Measurements from ENCODE around the gene MGMT.

- no peak for TF ChIP-seq CTCF (IDR thresholded peaks at IDR 0.05)
- TF ChIP-seq EP300 (IDR thresholded peaks at IDR 0.05): no peak
- no peak for TF ChIP-seq POLR2A (IDR thresholded peaks at IDR 0.05)
- no peak for TF ChIP-seq POLR2AphosphoS5 (IDR thresholded peaks at IDR 0.05)
Observed at GRCh38 chr10:129605266-129605985, 138.4 kb downstream of the MGMT start.
